Measurements from ENCODE around the gene PKIB.
"Not testable (repeated sequence)": the region's sequence is repeated elsewhere in the genome, so short reads cannot be mapped to it uniquely, and the experiment has no call there.

The PKIB gene

DNA sequence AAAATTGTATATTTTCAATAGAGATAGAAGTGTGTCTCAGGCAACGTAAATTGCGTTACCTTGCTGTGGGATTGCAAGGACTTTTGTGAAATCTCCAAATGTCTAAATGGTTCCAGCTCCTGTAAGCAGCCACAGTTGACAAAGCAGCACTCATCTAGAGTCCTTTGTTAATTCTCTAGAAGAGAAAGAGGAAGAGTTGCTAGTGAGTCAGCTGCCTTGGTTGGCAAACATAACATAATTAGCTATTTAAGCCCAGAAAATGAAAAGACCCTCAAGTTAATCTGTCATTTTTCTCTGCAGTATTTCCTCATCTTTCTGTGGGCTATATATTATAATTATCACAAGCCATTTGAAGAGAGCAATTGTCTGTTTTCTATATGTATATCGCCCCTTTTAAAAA is 102.9 kb downstream of the PKIB start:
- no peak for DNase-seq

DNA sequence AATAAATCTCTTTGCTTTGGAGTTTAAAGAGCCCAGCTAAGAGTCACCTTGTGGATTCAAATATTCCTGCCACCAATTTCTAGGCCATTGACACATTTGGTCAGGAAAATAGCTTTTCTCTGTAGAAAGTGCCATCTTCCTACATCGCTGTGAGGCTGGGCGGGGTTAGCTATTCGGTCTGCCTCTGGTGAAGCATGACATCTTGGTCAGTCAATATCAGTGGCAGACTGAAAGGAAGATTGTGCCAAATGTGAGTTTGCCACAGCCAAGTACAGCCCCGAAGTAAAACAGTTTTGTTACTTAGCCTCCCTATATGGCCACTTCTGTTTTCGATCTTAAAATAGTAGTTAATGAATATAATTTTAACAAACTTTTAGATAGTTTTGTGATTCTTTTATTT is 103.9 kb downstream of the PKIB start:
- no peak for DNase-seq

DNA sequence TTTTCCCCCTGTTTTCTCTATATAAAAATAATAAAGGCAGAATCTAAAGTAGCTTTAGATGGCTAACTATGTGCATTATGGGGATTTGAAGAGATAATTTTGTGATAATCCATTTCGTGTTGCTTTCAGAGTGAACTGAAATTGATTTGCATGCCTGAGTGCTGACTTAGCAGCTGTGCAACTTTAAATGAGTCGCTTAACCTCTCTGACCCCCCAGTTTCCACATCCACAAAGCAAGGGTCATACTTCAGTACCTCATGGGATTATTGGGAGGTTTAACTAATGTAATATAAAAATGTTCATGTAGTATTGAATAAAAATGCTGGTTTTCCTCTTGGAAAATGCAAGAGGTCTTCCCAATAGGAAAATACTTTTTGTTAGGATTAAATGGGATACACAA is 105.5 kb downstream of the PKIB start:
- no peak for DNase-seq

DNA sequence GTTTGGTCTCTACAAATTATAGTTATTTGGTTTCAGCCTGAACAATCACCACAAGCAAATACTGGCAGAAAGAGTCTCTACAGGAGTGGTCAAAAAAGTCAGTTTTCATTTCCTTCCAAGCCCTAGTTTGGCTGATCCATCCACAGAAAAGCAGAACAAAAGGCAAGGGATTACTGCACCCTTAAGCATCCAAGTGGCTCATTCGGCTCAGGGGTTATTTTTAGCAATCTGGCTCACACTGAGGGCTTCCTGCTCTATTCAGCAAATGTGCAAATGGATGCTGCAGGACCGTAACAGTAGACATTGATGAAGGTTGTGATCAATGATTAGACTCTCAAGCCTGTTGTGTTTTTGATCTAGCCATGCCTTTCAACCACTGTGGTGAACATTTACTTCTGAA is 107.1 kb downstream of the PKIB start:
- DNase-seq = no peak

DNA sequence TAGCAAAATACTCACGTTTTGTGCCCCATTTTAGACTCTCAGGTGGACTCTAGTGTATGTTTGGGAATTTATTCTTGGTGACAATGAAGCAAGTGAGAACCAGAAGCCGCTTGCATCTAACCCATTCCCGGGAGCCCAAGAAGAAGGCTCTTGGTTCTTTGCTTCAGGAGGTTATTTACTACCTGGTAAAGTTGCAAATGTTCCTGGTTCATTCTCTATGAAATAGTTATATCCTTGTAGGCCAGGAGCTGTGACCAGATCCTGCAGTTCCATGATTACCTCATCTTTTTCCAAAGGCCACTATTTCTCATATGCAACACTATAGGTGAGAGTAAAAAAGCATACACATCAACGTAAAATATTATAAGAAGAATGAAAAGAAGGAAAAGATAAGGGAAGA is 108.4 kb downstream of the PKIB start:
- DNase-seq = no peak

DNA sequence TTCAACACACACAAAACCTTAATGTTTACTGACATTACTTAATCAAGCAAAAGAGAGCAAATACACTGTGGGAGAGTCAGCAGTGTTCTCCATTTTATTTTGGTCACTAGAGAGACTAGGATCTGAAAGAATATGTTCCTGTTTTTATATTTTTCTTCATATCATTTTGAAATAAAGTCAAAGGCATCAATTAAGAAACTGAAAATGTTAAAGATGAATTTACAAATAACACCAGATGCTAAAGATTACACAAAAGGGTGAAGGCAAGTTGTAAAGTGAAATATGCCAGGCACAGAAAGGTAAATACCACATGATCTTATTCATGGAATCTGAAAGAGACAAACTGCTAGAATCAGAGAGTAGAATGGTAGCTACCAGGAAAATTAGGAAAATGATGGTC is 109.0 kb downstream of the PKIB start:
- DNase-seq = no peak

DNA sequence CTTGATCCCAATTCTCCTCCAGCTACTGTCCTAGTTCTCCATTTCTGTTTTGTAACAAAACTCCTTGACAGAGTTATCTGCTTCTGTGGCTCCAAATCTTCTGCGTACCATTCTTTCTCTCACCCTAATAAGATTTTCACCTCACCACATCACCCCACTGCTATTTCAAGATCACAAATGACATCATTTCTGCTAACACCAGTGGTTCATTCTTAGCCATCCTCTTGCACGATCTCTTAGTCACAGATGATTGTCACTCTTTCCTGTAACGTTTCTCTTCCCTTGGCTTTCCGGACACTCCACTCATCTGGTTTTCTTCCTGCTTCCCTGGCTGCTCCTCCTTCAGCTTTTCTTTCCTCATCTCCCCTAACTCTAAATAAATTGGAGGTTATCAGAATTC is 112.5 kb downstream of the PKIB start:
- no peak for DNase-seq

DNA sequence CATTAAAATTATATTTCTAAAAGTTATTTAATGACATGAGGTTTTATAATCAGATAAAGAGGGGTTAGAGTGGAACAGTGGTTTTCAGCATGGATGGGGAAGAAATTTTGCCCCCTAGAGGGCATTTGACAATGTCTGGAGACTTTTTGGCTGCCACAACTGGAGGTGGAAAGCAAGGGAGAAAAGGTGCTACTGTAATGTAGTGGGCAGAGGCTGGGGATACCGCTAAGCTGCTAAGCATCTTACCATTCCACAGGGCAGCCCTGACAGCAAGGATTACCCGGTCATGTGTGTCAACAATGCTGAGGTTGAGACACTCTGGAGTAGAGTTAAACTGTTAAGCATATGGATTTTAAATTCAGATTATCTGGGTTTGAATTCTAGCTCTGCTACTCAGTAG is 116.4 kb downstream of the PKIB start:
- DNase-seq = no peak

DNA sequence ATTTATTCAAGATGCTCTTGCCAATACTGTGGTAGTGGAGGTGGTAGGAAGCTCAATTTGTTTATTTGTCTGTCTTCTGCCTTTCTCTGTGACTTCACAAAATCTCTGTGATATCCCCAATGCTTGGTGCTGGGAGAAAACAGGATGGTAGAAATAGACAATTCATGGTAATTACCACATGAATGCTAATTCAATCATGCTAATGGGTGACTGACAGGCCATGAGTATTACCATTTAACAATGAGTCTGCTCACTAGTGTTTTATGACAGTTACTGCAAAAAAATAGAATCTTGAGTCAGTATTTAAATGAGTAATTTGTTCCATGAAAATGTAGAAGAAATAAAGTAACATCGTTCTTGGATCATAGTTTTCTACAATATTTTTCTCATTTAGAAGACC is 117.0 kb downstream of the PKIB start:
- no peak for DNase-seq

DNA sequence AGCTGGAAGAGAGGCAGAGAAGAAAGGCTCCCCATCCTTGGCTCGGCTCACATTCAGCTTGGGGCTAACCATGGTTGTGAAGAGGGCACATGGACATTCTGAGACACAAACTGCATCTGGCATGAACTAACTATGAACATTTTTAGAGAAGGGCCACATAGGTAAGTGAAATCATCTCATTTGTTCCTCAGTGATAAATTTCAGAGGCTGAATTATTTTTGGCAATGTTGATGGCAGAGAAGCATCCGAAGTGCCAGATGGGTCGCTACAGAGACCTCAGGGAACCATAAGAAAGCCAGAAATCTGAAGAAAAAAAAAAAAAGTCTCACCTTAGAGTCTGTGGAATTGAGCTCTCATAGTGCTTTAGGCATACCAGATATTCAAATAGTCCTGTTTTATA is 120.1 kb downstream of the PKIB start:
- DNase-seq = no peak

DNA sequence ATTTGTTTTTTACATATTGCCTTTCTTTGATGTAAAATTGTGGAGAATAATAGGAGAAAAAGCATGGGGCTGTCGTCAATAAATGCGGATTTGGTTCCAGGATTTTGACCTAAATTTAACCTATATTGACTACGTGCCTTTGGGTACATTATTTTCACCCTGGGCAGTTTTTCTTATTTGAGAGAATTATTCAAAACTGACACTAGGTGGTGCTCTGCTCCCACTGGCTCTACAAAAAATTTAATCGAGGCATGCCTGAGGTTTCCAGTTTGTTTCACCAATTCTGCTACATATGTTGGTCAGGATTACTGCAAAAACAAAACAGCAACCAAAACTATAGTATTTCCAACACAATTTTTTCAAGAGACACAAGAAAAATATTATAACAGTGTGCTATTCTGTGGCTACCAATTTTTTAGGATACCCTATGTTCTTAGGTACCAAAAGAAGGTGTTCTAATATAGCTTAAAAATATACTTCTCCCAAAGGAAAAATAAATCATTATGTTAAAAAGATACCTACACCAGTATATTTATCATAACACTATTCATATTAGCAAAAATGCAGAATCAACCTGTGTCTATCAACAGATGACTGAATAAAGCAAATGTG is 120.7 kb downstream of the PKIB start:
- DNase-seq = peak; percentile 81

DNA sequence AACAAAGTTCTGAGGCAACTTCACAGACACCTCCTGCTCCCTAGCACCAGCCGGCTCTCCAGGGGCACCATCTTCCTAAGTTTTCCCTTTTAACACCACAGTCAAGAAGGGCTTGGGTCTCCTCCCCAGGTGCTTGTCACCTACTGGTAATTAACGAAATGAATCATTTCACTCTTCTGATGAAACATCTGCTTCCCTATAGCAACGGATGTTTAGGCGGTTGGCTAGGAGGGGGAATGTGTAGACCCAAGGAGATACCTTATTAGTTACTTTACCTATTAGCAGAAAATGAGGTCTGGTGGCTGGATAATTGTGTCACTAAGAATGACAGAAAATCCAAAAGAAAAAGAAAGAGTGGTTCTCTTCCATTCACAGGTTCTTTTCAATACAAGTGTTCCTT is 123.1 kb downstream of the PKIB start:
- no peak for DNase-seq

DNA sequence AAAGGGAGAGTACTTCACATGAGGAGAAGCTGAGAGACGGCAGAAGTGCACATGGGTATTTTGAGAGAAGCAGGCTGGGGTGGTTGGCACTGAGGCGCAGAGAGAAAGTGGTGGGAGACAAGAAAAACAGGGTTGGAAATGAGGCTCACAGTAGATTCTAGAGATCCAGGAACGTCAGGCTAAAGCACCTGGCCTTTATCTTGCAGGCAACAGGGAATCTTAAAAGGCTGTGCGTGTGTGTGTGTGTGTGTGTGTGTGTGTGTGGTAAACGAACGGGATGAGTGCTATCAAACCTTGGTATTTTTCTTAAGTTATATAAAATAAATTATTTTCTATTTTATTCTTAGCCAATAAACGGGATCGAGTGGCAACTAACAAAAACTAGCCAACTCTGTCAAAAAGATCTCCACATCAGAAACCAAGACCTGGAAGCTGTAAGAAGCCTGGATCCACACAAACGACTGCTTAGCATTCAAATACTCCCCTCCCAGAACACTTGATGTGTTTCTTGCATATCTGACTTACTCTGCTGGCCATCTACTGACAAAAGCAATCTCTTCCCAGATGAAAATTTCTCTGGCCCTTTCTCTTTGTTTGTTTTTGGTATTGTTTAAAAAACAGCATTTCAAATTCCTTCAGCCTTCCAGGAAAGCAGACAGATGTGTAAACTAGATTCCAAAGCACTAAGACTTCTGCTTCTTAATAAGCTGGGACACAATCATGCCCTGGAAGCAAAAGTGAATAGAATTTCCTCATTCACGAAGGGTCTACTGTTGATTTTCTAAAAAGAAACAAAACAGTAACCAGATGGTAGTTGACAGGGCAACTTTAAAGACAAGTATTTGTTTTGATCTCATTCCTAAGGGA is 124.6 kb downstream of the PKIB start:
- no peak for DNase-seq

DNA sequence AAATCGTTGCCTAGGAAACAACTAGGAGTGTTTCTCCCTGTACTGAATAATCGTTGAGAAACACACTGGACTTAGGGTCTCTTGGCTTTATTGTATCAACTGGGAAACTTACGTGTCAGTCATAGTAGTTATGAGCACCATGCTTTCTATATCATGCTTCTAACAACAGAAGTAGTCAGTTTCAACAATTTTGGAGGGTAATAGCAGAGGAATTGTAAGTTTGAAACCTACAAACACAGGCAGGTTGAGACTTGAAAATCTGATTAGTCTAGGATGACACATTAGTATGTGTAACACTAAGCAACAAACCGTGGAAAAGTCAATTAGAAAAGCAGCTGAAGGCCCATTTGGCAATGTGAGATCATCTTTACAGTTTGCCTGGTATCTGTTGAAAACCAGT is 125.4 kb downstream of the PKIB start:
- no peak for DNase-seq

DNA sequence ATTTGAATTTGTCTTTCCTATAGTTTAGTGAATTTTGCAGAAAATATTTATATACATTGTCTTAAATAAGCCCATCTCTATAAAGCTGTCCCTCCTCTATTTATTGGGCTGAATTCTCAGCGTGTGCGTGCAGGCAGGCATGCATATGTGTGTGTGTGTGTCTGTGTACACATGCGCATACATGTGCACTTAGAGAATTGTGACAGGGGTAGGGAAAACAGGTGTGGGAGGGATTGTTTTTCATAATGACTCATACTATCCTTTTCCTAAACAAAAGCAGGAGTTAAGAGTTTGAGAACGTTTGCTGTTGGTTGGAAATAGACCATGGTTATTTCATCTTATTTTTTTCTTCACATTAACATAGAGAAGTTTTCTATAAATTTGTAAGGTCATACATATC is 126.0 kb downstream of the PKIB start:
- no peak for DNase-seq

DNA sequence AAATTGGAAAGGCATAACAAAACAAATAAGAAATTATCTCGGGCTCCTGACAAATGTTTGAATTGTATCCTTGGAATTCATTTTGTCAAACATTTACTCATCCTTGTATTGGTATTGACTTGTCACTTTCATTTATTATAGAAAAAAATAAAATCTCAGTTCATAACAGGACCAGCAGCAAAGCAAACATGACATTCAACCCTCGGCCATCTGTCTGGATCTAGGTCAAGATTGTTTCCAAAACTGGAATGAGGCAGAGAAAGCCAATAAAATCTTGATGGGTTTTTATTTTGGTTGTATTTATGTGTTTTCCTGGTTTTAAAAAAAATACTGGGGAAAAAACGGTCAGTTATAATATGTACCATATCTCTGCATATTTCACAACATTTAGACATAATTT is 126.4 kb downstream of the PKIB start:
- DNase-seq = no peak

DNA sequence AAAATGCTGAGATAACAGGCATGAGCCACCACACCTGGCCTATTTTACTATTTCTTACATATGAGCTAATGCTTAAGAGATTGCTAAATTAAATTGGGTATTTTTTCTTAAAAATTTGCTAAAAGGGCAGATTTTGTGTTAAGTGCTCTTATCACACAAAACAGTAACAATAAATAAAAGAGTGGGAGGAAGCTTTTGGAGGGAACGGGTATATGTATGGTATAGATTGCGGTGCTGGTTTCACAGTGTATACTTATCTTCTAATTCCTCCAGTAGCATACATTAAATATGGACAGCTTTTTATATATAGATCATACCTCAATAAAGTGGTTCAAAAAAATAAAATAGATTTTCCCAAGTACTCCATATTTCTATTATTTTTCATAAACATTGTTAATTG is 129.9 kb downstream of the PKIB start:
- DNase-seq = no peak

DNA sequence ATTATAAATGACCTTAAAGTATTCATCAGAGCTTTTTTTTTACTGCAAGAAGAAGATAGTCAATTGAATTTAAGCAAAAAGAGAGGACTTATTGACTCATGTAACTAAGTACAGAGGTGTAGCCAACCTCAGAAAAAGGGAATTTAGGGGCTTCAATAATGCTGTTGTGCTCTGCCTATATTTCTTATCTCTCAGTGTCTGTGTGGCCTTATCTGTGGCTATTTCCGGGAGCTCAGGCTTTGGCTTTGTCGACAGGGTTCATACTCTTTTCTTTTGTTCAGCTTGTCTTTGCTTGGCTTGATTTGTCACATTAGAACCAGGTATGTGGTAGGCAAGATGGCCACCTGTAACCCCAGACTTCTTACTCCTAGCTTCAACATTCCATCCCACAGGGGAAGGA is 130.7 kb downstream of the PKIB start:
- DNase-seq = no peak

DNA sequence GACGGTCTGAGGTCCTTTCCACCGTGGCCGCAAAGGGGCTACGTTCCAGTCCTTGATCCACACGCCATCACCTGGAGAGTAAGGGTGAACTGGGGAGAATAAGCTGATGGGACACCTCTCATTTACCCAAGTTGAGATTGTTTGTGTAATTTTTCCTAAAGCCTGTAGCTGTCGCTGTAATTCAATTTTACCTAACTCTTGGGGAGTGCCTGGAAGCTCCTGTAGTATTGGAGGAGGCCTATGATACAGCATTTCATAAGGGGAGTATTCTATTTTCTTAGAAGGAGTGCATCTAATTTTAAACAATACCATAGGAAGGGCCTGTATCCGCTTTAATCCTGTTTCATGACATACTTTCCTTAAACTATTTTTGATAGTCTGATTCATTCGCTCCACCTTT is 134.0 kb downstream of the PKIB start:
- DNase-seq = not testable (repeated sequence)

DNA sequence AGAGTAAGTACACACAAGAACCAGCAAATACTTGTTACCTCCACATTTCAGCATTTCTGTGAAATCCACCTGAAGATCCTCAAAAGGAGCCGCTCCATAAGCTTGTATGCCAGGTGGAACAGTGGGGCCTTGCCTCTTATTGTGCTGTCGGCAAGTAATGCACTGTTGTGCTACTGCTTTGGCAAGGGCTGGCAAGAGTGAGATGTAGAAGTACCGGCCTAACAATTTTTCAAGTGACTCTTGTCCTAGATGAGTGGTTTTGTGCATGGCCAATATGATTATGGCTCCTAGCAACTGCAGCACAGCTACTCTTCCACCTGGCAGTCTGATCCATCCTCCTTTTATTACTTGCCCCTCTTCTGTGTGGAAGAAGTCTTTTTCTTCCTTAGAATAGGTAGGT is 134.7 kb downstream of the PKIB start:
- DNase-seq = not testable (repeated sequence)

DNA sequence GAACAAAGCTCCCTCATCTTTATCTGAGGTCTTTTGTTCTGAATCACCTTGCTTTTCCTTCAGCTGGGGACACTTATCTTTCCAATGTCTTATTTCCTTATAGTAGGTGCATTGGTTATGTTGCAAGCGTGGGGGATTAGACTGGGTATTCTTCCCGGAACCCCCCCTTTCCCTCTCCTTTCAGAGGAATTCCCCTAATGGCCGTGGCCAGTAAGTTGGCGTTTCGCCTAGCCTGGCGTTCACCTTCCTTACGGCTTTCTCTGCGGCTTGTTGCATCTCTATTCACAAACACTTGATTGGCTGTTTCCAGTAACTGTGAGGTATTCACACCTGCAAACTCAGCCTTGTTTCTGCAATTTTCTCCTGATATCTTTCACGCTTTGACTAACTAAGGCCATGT is 136.5 kb downstream of the PKIB start:
- DNase-seq = no peak

DNA sequence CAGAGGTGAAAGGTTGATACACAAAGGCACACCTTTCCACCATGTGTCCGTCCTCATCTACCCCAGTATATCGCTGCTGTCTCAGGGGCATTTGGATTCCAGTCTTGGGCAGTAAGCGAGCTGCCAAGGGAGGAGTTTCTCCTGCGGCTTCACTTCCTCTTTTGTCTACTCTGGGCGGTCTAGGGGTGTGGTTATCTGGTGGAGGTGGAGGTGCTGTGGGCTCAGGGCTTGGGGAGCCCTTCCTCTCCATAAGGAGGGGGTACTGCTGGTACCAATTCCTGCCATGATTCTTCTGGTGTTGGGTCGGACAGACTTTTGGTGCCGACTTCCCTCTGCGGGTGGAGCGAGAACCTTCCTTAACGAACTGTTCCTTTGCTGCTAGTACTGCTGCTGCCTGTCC is 137.4 kb downstream of the PKIB start:
- no peak for DNase-seq

DNA sequence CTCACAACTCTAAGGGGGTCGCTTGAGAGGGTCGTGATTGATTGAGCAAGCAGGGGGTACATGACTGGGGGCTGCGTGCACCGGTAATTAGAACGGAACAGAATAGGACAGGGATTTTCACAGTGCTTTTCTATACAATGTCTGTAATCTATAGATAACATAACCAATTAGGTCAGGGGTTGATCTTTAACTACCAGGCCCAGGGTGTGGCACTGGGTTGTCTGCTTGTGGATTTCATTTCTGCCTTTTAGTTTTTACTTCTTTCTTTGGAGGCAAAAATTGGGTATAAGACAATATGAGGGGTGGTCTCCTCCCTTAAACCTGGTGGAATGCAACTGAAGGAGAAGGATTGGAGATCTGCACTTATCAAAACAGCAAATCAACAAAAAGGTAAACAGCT is 138.7 kb downstream of the PKIB start:
- not testable (repeated sequence) for DNase-seq

DNA sequence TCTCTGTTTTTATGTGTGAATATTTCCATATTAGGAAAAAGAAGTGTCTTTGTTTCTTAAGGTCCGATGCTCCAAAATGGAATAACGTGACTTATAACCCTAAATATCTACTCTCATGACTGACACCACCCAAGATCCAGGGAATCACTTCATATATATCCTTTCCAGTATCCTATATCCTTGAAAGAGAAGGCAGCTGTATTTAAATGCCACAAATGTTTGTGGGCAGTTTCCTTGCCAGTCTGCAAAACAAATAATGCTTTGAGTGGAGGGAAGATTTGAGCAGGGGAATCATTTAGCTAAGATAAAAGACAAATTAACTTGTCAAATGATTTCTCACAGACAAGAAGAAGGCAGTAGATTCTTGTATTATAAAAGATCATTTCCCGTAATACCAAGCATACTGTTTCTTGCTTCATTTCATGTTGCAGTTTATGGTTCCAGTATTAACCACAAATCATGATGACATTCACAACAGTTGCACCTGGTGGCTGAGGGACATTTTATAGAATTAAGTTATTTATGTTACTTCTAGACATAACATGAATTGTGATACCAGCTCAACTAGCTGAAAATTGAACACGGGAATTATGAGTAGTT is 139.3 kb downstream of the PKIB start:
- DNase-seq = no peak

Measured in eye (tissue), 1 donor.